ENCODE data around the gene PNMA1. TPM values are rescaled to one million over a fixed set of nuclear protein-coding genes. Genes with fewer than 3 reads are reported as not detected.

Gene PNMA1
- total RNA-seq, 1 experiment from 2014 or later = 72.9 TPM

GRCh38 chr14:73751157-73751691, 37.0 kb upstream of the PNMA1 start:
- DNase-seq (ENCODE audit: extremely low read depth, low read depth) = no peak

- DNase-seq (ENCODE audit: extremely low read depth, low read depth) = no peak
These were observed 36.3 kb upstream of the PNMA1 start for GRCh38 chr14:73750531-73750901.

GRCh38 chr14:73749706-73750530, 35.7 kb upstream of the PNMA1 start:
- no peak for DNase-seq (ENCODE audit: extremely low read depth, low read depth)

GRCh38 chr14:73748858-73749357, 34.7 kb upstream of the PNMA1 start:
- DNase-seq (ENCODE audit: extremely low read depth, low read depth) = no peak

GRCh38 chr14:73747379-73748211, 33.4 kb upstream of the PNMA1 start:
- DNase-seq (ENCODE audit: extremely low read depth, low read depth) = no peak

GRCh38 chr14:73746520-73747378, 32.6 kb upstream of the PNMA1 start:
- DNase-seq (ENCODE audit: extremely low read depth, low read depth) = no peak

GRCh38 chr14:73745571-73746519, 31.7 kb upstream of the PNMA1 start:
- DNase-seq (ENCODE audit: extremely low read depth, low read depth) = no peak

GRCh38 chr14:73744874-73745529, 30.8 kb upstream of the PNMA1 start:
- no peak for DNase-seq (ENCODE audit: extremely low read depth, low read depth)

- no peak for DNase-seq (ENCODE audit: extremely low read depth, low read depth)
These were observed 30.1 kb upstream of the PNMA1 start for GRCh38 chr14:73744175-73744867.

GRCh38 chr14:73743431-73743931, 29.3 kb upstream of the PNMA1 start:
- DNase-seq (ENCODE audit: extremely low read depth, low read depth) = no peak

GRCh38 chr14:73742520-73743238, 28.5 kb upstream of the PNMA1 start:
- DNase-seq (ENCODE audit: extremely low read depth, low read depth) = no peak

- no peak for DNase-seq (ENCODE audit: extremely low read depth, low read depth)
These were observed 27.8 kb upstream of the PNMA1 start for GRCh38 chr14:73741876-73742519.

- no peak for DNase-seq (ENCODE audit: extremely low read depth, low read depth)
These were observed 27.2 kb upstream of the PNMA1 start for GRCh38 chr14:73741386-73741875.

GRCh38 chr14:73740618-73741326, 26.6 kb upstream of the PNMA1 start:
- DNase-seq (ENCODE audit: extremely low read depth, low read depth) = no peak

GRCh38 chr14:73739899-73740617, 25.9 kb upstream of the PNMA1 start:
- DNase-seq (ENCODE audit: extremely low read depth, low read depth) = no peak

All from NCI-H460 (cell line).